Fibroblast of villous mesenchyme (primary cell): Measurements from ENCODE around the gene SEMA3F. TPM values are rescaled to one million over a fixed set of nuclear protein-coding genes. Genes with fewer than 3 reads are reported as not detected.

Experiments used
- DNase-seq: peaks from one replicate; pipeline ENCODE4 v3.0.0-alpha.2; 2010; ENCODE audit warnings: low read depth
- H3K4me3 ChIP-seq: 2 replicates; pipeline ENCODE4 v1.5.1; 2011; ENCODE audit warnings: low read depth, mild to moderate bottlenecking, low read length
- CTCF ChIP-seq: IDR thresholded peaks from 2 replicates; pipeline ENCODE4 v1.5.1; 2012; ENCODE audit warnings: low read depth, mild to moderate bottlenecking, low read length; ENCODE audit not compliant: insufficient read depth
- total RNA-seq: library from RNA; depleted of rRNA; stranded (reverse); fragments of >200 nt; gene quantifications from 2 replicates; pipeline ENCODE4 v1.2.3, GENCODE V29; 2012

Gene SEMA3F
- total RNA-seq, 1 donor: 0.86 TPM

- H3K4me3 ChIP-seq: no peak overlapping the region
- TF ChIP-seq CTCF: no peak
- DNase-seq: no peak
Measured at GRCh38 chr3:50138266-50139200, 16.6 kb upstream of the SEMA3F start.

- no peak for DNase-seq
- no peak for TF ChIP-seq CTCF
- H3K4me3 ChIP-seq: no peak overlapping the region
Measured at GRCh38 chr3:50139308-50139707, 15.8 kb upstream of the SEMA3F start.

- TF ChIP-seq CTCF: no peak
- no peak overlapping the region for H3K4me3 ChIP-seq
- DNase-seq: no peak
Measured at GRCh38 chr3:50139718-50140423, 15.3 kb upstream of the SEMA3F start.

GRCh38 chr3:50140990-50141389, 14.1 kb upstream of the SEMA3F start:
- no peak for TF ChIP-seq CTCF
- DNase-seq: no peak
- no peak overlapping the region for H3K4me3 ChIP-seq

- no peak overlapping the region for H3K4me3 ChIP-seq
- no peak for TF ChIP-seq CTCF
- no peak for DNase-seq
Measured at GRCh38 chr3:50146316-50146901, 8.7 kb upstream of the SEMA3F start.

- TF ChIP-seq CTCF: no peak
- H3K4me3 ChIP-seq: no peak overlapping the region
- DNase-seq: no peak
Measured at GRCh38 chr3:50147016-50147415, 8.1 kb upstream of the SEMA3F start.
